Measurements from ENCODE around the gene ZNF593. TPM values are rescaled to one million over a fixed set of nuclear protein-coding genes. Genes with fewer than 3 reads are reported as not detected.

ZNF593 gene
- total and polyA plus RNA-seq, 10 of the 15 experiments (the other 5 are each of a cell fraction or from before 2014, with no cell fraction given): 7.7 to 156 (median 51.0) TPM

DNA sequence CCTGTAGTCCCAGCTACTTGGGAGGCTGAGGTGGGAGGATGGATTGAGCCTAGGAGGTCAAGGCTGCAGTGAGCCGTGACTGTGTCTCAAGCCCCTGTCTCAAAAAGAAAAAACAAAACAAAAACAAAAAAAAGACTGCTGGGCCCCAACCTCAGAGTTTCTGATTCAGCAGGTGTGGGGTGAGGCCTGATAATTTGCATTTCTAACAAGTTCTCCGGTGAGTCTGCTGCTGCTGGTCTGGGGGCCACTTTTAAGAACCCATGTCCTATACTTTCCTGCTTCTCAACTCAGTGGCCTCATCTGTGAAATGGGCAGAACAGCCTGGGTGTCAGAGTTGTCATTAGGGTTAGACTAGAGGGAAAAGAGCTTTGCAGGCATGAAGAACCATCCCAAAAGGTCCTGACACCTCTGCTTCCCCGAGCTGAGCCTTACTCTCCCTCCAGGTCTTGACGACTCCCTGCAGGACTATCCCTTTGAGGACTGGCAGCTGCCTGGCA lies 10.3 kb downstream of the ZNF593 start:
- no peaks in the 10 kb centered on the region for H3K9me3 ChIP-seq (replicated peaks; ENCODE audit: control insufficient read depth, insufficient read depth, low read length)
- FAIRE-seq (peak; percentile 54), DNase-seq (ENCODE audit: low read depth, low spot score) (no peak), ATAC-seq (peak; percentile 33; the same call in 1 of the 3 replicates)
- no peak overlapping the region for H3K4me3 ChIP-seq
- no peaks in the 10 kb centered on the region for H4K20me1 ChIP-seq (ENCODE audit: control insufficient read depth, insufficient read depth)
- 3% methylated on average over 4 of the region's 4 CpGs for whole genome bisulfite sequencing (ENCODE audit: insufficient coverage, insufficient replicate concordance, low lambda C conversion rate, missing lambda C conversion rate)
- CTCF ChIA-PET: interaction anchor here (0.7 to 2.1 kb wide), 3 partner anchors 10 to 54 kb away, joined by 3 to 6 read pairs (median 4); partner anchors contain the start of genes CEP85 and ZNF593
- H3K79me2 ChIP-seq (ENCODE audit: control insufficient read depth, insufficient read depth, low read length): no peaks in the 10 kb centered on the region
- TF ChIP-seq MTA2 (IDR thresholded peaks at IDR 0.05; ENCODE audit: low read depth) (no peak), DPF2 (IDR thresholded peaks at IDR 0.05) (no peak), ZSCAN29 (IDR thresholded peaks at IDR 0.05) (no peak)
- TF ChIP-seq, protein P1, sequence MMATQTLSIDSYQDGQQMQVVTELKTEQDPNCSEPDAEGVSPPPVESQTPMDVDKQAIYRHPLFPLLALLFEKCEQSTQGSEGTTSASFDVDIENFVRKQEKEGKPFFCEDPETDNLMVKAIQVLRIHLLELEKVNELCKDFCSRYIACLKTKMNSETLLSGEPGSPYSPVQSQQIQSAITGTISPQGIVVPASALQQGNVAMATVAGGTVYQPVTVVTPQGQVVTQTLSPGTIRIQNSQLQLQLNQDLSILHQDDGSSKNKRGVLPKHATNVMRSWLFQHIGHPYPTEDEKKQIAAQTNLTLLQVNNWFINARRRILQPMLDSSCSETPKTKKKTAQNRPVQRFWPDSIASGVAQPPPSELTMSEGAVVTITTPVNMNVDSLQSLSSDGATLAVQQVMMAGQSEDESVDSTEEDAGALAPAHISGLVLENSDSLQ (IDR thresholded peaks at IDR 0.05): no peak
- TF ChIP-seq, protein P2, sequence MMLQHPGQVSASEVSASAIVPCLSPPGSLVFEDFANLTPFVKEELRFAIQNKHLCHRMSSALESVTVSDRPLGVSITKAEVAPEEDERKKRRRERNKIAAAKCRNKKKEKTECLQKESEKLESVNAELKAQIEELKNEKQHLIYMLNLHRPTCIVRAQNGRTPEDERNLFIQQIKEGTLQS (IDR thresholded peaks at IDR 0.05; ENCODE audit: borderline replicate concordance, extremely low read depth, low read depth, low read length): no peak
- no peaks in the 10 kb centered on the region for H3K36me3 ChIP-seq (ENCODE audit: control insufficient read depth in 2 of 2, insufficient read depth in 2 of 2, low read length in 1 of 2)
- in situ Hi-C loops (cut with MboI) (no loop called here), intact Hi-C loops (cut with micrococcal nuclease; ENCODE audit: unreplicated experiment) (no loop called here)
- no peak overlapping the region for H2AFZ ChIP-seq (ENCODE audit: control insufficient read depth, low read depth, low read length)
- SMC1A ChIA-PET (ENCODE audit: uncharacterized antibody, unreplicated experiment): no interaction called here
- RAD21 ChIA-PET (ENCODE audit: unreplicated experiment): no interaction called here
- BruUV-seq (replicated peaks): no TSS peak
- POLR2A ChIA-PET: no interaction called here
- no peak overlapping the region for H3K27ac ChIP-seq (ENCODE audit: control insufficient read depth, insufficient read depth)
- peaks cover 10% of the 10 kb centered on the region for H3K4me1 ChIP-seq (ENCODE audit: control insufficient read depth, insufficient read depth, low read length)
- H3K9ac ChIP-seq (ENCODE audit: control insufficient read depth, insufficient read depth, low read length): no peak overlapping the region
- H3K4me2 ChIP-seq (ENCODE audit: control insufficient read depth, insufficient read depth): no peak overlapping the region
- H3K27me3 ChIP-seq (replicated peaks in 1 of 2; ENCODE audit: control insufficient read depth in 2 of 2, insufficient read depth in 2 of 2, low read length in 1 of 2): no peaks in the 10 kb centered on the region
